Motor neuron (in vitro differentiated cells): ENCODE results near the gene BCKDK. TPM values are rescaled to one million over a fixed set of nuclear protein-coding genes. Genes with fewer than 3 reads are reported as not detected.

Source experiments
- ATAC-seq, 8 experiments: fragments of 200-7000 bp; cut with Tn5 transposase; replicated peaks in 6 of 8; 2 replicates each; pipeline ENCODE4 v1.8.0; 2021; ENCODE audit warnings: mild to moderate bottlenecking in 8 of 8, moderate library complexity in 8 of 8
- H3K27ac ChIP-seq, 2 donors: fragments of 250-450 bp; sonication (Bioruptor Pico); 2 replicates each; pipeline ENCODE4 v1.9.0; 2021; ENCODE audit warnings: antibody characterized with exemption in 2 of 2, mild to moderate bottlenecking in 2 of 2, moderate library complexity in 1 of 2
- H3K4me1 ChIP-seq, 2 donors: fragments of 250-450 bp; sonication (Bioruptor Pico); replicated peaks in 1 of 2; 2 replicates each; pipeline ENCODE4 v1.6.1; 2021; ENCODE audit warnings: antibody characterized with exemption in 2 of 2, mild to moderate bottlenecking in 2 of 2, moderate library complexity in 1 of 2
- H3K4me3 ChIP-seq, 5 donors: fragments of 250-450 bp; sonication (Bioruptor Pico); 2 replicates each; pipeline ENCODE4 v1.9.0; 2021; ENCODE audit warnings: antibody characterized with exemption in 5 of 5, mild to moderate bottlenecking in 5 of 5, moderate library complexity in 4 of 5
- WGBS, 10 experiments: fragments of 450-650 bp; shearing (Covaris generic); methylation state at CpG; one replicate each; pipeline ENCODE4 v1.0.0; 2022; 5-methylcytosine and 5-hydroxymethylcytosine counted together
- in situ Hi-C, 9 experiments: fragments of 400-800 bp; cut with MboI; loops; one replicate each; pipeline ENCODE4 v1.15.0; 2021; ENCODE audit warnings: low sequenced_read_pairs in 9 of 9, low pct_unique_long_range_greater_than_20kb in 2 of 9; ENCODE audit not compliant: unreplicated experiment in 9 of 9
- total RNA-seq, 8 experiments: library from RNA; unstranded; fragments of 300-600 nt; gene quantifications; 2 replicates each; pipeline versions ENCODE4 v1.2.3 to v1.2.4, GENCODE V29; 2022

BCKDK gene
- total RNA-seq, 8 experiments from 2014 or later: 14.1 to 46.8 (median 19.6) TPM

DNA sequence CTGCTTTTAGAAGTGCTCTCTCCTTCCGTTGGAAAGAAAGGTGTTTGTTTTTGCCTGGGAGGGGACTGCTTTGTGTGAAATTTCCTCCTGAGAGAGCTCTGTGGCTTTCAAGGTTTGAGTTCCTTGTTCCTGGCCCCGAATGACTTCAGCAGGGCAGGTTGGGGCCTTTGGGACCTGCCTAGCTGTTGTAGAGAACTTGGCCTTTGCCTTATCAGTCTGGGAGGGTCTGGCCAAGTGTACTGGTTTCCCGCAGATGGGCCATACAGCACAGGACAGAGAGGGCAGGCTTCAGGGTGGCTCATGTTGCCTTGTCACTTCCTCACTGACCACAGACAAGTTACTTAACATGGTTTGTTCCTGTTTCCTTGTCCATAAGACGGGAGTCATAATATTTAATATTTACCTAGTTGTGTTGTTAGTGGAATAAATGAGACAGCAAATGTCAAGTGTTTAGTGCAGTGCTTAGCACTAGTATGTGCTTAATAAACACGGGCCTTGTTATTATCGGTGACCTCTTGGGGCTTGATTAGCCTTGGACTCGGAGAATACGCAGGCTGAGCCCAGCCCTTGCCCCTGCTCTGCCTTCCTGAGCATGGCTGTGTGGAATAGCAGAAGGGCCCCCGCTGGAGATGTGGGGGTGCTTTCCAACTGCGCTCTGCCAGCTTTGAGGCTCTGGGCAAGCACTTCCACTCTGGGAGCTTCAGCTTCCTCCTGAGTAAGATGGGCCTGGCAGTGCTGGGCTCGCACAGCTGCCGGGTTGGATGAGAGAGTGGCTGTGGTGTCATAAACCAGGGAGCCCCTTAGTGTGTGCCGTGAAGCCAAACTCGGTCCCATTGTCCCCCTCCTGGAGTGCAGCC, 20.8 kb downstream of the BCKDK start:
- 44 to 100% (median 83%) methylated on average over 1 to 7 of the region's 14 CpGs; no CpG with 5 or more reads in 3 of the 10 experiments for WGBS, 10 experiments
- Histone ChIP-seq H3K4me1 (peaks cover 5 to 6% of the 10 kb centered on the region in 2 donors), H3K27ac (no peak overlapping the region), H3K4me3 (no peak overlapping the region)
- ATAC-seq: peak in 3 of 8 experiments; percentile 21 to 47 (median 37)
- in situ Hi-C loops: no loop called here

DNA sequence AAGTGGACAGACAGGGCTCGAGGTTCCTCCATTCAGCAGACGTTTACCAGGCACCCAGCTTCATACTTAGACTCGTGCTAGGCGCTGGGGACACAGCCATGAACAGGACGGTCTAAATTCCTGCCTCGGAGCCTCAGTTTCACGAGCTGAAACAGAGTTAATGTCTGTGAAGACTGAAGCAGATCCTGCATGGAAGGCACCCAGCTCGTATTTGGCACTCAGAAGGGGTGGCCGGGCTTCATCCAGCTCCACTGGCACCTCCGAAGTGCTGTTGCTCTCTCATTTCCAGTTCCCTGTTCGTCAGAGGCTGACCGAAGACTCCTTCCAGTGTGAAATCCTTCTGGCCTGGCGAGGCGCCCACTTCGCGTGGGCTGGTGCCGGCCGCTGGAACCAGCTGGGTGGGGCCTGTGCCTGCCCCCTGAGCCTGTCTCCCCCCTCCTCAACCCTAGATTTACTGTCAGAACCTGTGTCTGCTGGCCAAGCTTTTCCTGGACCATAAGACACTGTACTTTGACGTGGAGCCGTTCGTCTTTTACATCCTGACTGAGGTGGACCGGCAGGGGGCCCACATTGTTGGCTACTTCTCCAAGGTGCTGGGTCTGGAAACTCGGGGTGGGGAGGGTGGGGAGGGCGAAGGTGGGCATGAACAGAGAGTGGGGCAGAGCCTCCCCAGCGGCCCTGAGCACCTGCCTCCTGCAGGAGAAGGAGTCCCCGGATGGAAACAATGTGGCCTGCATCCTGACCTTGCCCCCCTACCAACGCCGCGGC, 21.6 kb downstream of the BCKDK start:
- Histone ChIP-seq H3K4me1 (peaks cover 13 to 14% of the 10 kb centered on the region in 2 donors), H3K4me3 (no peak overlapping the region), H3K27ac (no peak overlapping the region)
- ATAC-seq: peak in 1 of 8 experiments; percentile 2
- 60 to 95% (median 83%) methylated on average over 3 to 14 of the region's 29 CpGs; no CpG with 5 or more reads in 5 of the 10 experiments for WGBS, 10 experiments
- in situ Hi-C loops: no loop called here

DNA sequence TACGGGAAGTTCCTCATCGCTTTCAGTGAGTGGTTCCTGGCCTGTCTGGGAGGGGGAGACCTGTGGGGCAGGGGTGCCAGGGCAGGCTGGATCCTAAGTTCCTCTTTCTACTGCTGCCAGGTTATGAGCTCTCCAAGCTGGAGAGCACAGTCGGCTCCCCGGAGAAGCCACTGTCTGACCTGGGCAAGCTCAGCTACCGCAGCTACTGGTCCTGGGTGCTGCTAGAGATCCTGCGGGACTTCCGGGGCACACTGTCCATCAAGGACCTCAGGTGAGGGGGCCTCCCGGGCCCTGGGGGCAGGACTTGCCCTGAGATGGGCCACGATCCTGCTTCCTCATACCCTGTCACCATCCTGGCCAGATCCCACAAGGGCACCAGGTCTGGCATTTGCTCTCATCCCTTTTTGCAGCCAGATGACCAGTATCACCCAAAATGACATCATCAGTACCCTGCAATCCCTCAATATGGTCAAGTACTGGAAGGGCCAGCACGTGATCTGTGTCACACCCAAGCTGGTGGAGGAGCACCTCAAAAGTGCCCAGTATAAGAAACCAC, 22.2 kb downstream of the BCKDK start:
- no peak for ATAC-seq
- WGBS, 10 experiments: 100% methylated on average over 1 to 2 of the region's 10 CpGs; no CpG with 5 or more reads in 7 of the 10 experiments

DNA sequence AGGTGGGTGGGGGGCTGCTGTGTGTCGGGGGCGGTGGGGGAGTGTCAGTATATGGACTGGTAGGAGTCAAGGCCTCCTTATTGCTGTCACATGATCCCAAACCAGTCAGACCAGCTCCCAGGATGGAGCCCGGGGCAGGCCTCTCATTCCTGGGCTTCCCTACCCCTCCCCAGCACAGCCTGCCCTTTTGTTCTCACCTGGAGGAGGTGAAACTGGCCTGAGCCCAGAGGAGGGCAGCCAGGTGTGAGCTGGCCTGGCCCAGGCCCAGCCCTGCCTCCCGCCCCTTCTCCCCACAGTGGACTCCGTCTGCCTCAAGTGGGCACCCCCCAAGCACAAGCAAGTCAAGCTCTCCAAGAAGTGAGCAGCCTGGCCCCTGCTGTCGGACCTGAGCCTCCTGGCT, 22.7 kb downstream of the BCKDK start:
- ATAC-seq: no peak
- Histone ChIP-seq H3K27ac (no peak overlapping the region), H3K4me1 (peaks cover 19 to 25% of the 10 kb centered on the region in 2 donors), H3K4me3 (no peak overlapping the region)
- WGBS, 10 experiments: 100% methylated on average over 2 of the region's 6 CpGs; no CpG with 5 or more reads in 9 of the 10 experiments
- in situ Hi-C loops: no loop called here

More for the DNA sequence above, 22.2 kb downstream of the BCKDK start:
- in situ Hi-C loops: no loop called here
- H3K4me1 ChIP-seq: peaks cover 19 to 21% of the 10 kb centered on the region in 2 donors
- H3K4me3 ChIP-seq: no peak overlapping the region
- H3K27ac ChIP-seq: no peak overlapping the region

DNA sequence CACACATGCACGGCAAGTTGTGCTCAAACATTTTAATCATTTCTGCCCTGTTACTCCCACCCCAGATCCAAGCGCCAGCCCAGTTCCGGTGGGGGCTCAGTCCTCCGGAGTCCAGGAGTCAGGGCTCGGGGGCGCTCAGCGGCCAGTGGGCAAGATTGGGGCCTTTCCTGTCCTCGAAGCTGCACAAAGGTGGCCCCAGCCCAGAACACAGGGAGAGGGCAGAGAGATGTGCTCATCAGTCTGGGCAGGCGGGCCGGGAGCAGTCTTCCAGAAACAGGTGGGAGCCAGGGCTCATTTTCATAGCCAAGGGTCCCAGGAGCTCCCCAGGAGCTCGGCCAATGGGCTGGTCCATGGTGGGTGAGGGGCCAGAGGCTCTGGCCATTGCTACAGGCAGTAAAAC, 23.2 kb downstream of the BCKDK start:
- in situ Hi-C loops: no loop called here
- Histone ChIP-seq H3K4me1 (peaks cover 19 to 25% of the 10 kb centered on the region in 2 donors), H3K27ac (no peak overlapping the region), H3K4me3 (no peak overlapping the region)
- 81 to 100% (median 94%) methylated on average over 3 to 4 of the region's 11 CpGs; no CpG with 5 or more reads in 7 of the 10 experiments for WGBS, 10 experiments
- ATAC-seq: no peak

DNA sequence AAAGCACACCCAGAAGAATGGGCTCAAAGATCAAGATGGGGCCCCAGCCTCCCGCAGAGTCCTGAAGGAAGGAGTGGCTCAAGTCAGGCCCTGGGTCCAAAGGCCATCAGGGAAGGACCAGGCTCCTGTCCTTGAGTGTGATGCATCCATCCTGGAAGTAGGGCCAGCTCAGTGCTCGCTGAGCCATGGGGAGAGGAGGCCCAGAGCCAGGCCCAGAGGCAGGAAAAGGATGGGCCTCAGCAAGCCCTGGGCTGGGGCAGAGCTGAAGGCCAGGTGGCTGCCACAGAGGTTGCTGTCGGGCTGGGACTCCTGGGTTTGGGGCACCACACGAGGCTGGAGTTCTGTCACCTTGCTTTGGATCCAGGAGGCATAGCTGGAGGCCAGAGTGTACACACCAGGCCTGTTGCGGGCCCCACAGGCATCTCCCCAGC, 23.7 kb downstream of the BCKDK start:
- no peak for ATAC-seq
- Histone ChIP-seq H3K27ac (no peak overlapping the region), H3K4me1 (peaks cover 19 to 25% of the 10 kb centered on the region in 2 donors), H3K4me3 (no peak overlapping the region)
- in situ Hi-C loops: no loop called here
- 58 to 100% (median 100%) methylated on average over 1 to 2 of the region's 5 CpGs; no CpG with 5 or more reads in 6 of the 10 experiments for WGBS, 10 experiments

DNA sequence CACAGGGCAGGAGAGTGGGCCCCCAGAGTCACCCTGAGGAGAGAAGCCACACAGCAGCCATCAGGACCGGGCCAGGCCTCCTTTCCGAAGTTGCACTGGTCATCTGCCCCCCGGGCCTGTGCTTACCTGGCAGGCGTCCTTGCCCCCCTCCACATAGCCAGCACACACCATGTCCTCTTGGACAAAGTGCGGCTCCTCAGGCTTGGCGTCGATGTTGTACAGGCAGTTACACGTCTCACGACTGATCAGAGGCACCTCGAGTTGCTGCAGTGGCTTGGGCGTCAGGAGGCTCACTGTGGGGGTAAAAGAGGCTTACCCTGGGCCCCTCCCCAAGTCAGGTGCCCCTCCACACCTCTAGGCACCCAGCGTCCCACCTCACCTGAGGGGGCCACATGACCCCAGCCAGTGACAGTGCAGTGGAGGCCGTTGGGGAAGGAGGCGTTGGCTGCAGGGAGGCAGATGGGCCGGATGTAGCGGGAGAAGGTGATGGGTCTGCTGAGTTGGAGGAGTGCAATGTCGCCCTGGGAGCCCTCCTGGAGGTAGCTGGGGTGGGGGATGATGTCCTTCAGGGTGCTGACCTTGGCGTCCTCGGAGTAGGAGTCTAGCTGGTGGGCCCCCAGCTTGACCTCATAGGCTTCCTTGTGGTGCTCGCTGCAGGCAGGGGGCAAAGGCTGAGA, 24.3 kb downstream of the BCKDK start:
- H3K4me3 ChIP-seq: no peak overlapping the region
- in situ Hi-C loops: no loop called here
- H3K27ac ChIP-seq: no peak overlapping the region
- 88% methylated on average over 5 of the region's 20 CpGs; no CpG with 5 or more reads in 9 of the 10 experiments for WGBS, 10 experiments
- no peak for ATAC-seq
- peaks cover 19 to 25% of the 10 kb centered on the region in 2 donors for H3K4me1 ChIP-seq

DNA sequence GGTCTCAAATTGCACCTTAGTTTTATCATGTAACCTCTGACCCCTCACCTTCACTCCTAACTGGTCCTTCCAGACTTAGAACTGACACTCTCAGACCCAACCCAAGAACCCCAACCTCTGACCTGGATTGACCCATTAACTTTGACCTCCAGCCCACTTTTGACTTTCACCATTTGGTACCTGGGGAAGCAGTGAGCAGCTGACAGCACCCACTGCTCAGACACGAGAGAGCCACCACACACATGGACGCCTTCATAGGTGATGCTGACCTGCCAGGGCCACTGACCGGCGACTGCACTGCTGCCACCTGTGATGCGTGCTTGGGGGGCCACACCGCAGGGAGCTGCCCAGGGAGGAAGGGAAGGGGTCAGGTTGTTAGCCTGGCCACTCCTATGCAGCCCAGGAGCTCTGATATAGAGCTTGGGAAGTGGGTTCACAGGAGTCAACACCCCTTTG, 24.9 kb downstream of the BCKDK start:
- Histone ChIP-seq H3K4me1 (peaks cover 19 to 25% of the 10 kb centered on the region in 2 donors), H3K27ac (no peak overlapping the region), H3K4me3 (no peak overlapping the region)
- no peak for ATAC-seq
- WGBS, 10 experiments: 76 to 100% (median 93%) methylated on average over 1 to 5 of the region's 6 CpGs; no CpG with 5 or more reads in 5 of the 10 experiments
- in situ Hi-C loops: no loop called here

DNA sequence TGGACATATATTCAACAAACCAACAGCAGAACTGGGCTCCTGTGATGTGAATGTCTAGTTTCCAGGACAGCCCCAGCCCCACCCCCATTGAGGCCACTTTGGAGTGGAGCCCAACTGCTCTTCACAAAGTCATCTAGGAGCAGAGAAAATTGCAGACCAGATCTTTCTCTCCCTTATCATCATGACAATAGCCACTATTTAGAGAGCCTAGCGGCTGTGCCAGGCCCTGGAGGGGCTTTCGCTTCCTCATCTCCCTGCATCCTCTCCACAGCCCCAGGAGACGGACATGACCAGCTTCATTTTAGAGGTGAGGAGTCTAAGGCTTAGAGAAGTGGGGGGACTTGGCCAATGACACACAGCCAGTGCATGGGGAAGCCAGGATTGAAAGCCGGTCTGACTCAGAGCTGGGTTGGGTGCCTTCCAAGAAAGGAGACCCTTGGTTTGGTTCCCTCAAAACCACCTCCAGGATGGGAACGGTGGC, 25.9 kb downstream of the BCKDK start:
- in situ Hi-C loops: no loop called here
- Histone ChIP-seq H3K27ac (peak overlapping the region in 1 of 2 donors; percentile 34), H3K4me3 (no peak overlapping the region), H3K4me1 (peaks cover 19 to 25% of the 10 kb centered on the region in 2 donors)
- 19 to 60% (median 47%) methylated on average over 1 to 3 of the region's 5 CpGs; no CpG with 5 or more reads in 3 of the 10 experiments for WGBS, 10 experiments
- ATAC-seq: peak in 6 of 8 experiments; percentile 23 to 70 (median 64)

DNA sequence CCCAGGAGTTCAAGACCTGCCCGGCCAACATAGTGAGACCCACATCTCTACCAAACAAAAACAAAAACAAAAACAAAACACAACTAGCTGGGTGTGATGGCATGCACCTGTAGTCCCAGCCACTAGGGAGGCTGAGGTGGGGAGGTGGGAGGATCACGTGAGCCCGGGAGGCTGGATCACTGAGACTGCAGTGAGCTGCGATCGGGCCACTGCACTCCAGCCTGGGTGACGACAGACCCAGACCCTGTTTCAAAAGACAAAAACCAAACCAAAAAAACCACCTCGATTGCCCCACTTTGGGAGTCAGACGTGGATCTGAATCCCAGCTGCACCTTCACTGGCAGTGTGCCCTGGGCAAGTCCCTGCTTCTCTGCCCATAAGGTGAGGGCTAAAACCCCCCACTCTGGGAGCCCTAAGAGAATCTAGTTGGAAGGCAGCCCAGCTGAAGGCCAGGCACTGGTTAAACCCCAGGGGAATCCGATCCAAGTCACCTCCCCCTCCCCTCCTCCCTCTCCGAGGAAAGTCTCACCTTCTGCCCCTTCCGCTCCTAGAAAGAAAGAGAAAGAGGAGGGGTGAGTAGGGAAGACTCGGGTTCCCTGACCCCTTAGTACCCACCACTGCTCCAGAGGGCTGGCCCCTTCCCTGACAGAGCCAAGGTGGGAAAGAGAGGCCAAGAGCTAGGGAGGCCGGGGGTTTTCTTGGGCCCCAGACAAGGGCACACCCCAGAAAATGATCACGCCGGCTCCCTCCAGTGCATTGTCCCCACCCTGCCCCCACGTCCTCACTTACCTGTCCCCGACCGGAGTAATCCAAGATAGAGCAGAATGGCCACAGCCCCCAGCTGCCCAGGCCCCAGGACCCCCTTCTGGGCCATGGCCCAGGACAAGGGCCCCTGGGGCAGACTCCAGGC, 26.7 kb downstream of the BCKDK start:
- WGBS, 10 experiments: 0 to 52% (median 10%) methylated on average over 1 to 10 of the region's 18 CpGs; no CpG with 5 or more reads in 6 of the 10 experiments
- in situ Hi-C loops: no loop called here
- Histone ChIP-seq H3K4me3 (no peak overlapping the region), H3K4me1 (peaks cover 19 to 25% of the 10 kb centered on the region in 2 donors), H3K27ac (no peak overlapping the region)
- ATAC-seq: peak in 6 of 8 experiments; percentile 2 to 33 (median 20)

DNA sequence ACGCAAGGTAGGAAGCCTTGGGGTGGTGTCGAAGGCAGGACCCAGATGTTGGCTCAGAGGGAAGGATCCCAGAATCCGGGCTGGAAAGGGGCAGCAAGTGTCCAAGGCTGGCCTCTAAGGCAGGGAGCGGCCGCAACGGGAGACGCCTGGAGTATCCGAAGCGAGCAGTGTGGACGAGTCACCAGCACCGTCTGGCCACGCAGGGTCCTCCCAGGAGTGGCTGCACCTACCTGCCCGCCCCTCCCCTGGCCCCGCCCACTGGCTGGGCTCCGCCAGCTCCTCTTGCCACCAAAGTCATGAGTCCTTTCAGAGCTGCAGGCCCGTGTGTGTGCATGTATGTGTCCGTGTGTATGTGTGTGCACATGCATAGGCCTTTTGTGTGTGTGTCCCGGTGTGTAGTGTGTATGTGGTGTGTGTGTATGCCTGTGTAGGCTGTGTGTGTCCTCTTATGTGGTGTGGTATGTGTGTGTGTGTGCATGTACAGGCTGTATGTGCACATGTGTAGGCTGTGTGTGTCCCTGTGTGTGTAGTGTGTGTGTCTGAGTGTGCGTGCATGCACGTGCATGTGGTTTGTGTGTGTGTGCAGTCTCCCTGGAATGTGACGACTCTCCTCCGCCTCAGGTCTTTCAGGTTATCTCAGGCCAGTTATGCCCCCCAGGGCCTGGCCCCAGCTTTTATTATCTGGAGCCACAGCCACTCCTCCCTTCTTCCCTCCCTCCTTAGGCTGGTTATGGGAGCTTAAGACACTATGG, 27.5 kb downstream of the BCKDK start, which contains the start of gene PRSS8:
Gene PRSS8 (minus strand): TSS at position 193 of the 752 bp plus-strand sequence. CDS start 229 bp downstream, outside the sequence.
- Histone ChIP-seq H3K4me3 (no peak within 1 kb of the TSS), H3K27ac (no peak within 1 kb of the TSS), H3K4me1 (peaks cover 19 to 25% of the 10 kb centered on the region in 2 donors)
- WGBS, 10 experiments: 47 to 100% (median 70%) methylated on average over 1 to 4 of the region's 22 CpGs; no CpG with 5 or more reads in 6 of the 10 experiments
- in situ Hi-C loops: no loop called here
- peak; percentile 15 to 53 (median 38) for ATAC-seq
